Tibial artery (tissue), 4 donors: Measurements from ENCODE around the gene OLFML2B.
A peak's percentile ranks its signal among the peaks of the same experiment; 100 is the strongest.
"Not testable (repeated sequence)": the region's sequence is repeated elsewhere in the genome, so short reads cannot be mapped to it uniquely, and the experiment has no call there.

Experiments used
- DNase-seq, 2 donors: peaks; one replicate each; pipeline ENCODE4 v3.0.0-alpha.2; 2019
- H3K27ac ChIP-seq, 2 donors: fragments of 200-600 bp; sonication (generic) in 1 of 2; 1 replicate in 1 of 2; 2 replicates in 1 of 2; pipeline ENCODE4 v1.5.1; 2018 to 2019; ENCODE audit warnings: mild to moderate bottlenecking in 1 of 2
- H3K27me3 ChIP-seq, 2 donors: fragments of 200-600 bp; sonication (generic) in 1 of 2; one replicate each; pipeline versions ENCODE4 v1.5.1 to v1.6.0; 2016 to 2019
- H3K36me3 ChIP-seq, 3 donors: fragments of 200-600 bp; sonication (generic) in 2 of 3; one replicate each; pipeline ENCODE4 v1.5.1; 2016 to 2019; ENCODE audit warnings: mild to moderate bottlenecking in 2 of 3
- H3K4me1 ChIP-seq, 4 donors: fragments of 200-600 bp; sonication (generic) in 2 of 4; 1 replicate in 3 of 4; 2 replicates in 1 of 4; pipeline ENCODE4 v1.5.1; 2016 to 2019
- H3K4me3 ChIP-seq, 2 donors: fragments of 200-600 bp; sonication (generic) in 1 of 2; 1 replicate in 1 of 2; 2 replicates in 1 of 2; pipeline ENCODE4 v1.5.1; 2018 to 2019; ENCODE audit warnings: mild to moderate bottlenecking in 2 of 2
- H3K9me3 ChIP-seq, 3 donors: fragments of 200-600 bp; sonication (generic) in 1 of 3; one replicate each; pipeline ENCODE4 v1.5.1; 2016 to 2019
- intact Hi-C: fragments of 100-400 bp; cut with DNase I; formaldehyde crosslinking; loops from one replicate; pipeline ENCODE4 v1.15.0; 2023; ENCODE audit warnings: low total_unique reads
- TF ChIP-seq, protein P1 (sequence below), 2 experiments: fragments of 200-600 bp in 1 of 2; fragments of 450-650 bp in 1 of 2; IDR thresholded peaks; one replicate each; pipeline ENCODE4 v1.5.1; 2017 to 2019; ENCODE audit warnings: antibody characterized with exemption in 2 of 2, mild to moderate bottlenecking in 1 of 2, moderate library complexity in 1 of 2

The OLFML2B gene

DNA sequence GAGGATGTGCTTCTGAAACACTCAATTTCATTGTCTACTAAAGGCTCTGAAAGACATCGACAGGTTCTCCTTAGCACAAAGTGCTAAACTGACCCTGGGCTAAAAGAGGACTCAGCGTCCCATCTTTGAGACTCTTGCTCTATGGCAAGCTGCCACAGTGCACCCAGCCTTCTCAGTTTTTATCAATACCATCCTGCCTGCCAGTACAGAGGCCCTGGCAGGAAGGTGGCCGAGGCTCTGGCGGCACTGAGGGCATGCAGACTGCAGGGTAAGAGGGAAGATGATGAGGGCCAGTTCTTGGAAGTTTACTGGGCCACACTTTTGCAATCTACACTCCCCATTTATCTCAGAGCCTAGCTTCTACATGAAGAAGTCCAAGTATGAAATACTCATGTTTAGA lies 5.3 kb downstream of the OLFML2B start:
- Histone ChIP-seq H3K27me3 (no peaks in the 10 kb centered on the region), H3K9me3 (no peaks in the 10 kb centered on the region), H3K4me1 (peaks cover 12 to 64% (median 37%) of the 10 kb centered on the region in 4 donors), H3K4me3 (no peak overlapping the region), H3K27ac (peak overlapping the region; percentile 82), H3K36me3 (peaks cover 13 to 36% (median 21%) of the 10 kb centered on the region in 3 donors)
- intact Hi-C loops: no loop called here
- DNase-seq: no peak
- TF ChIP-seq, protein P1, sequence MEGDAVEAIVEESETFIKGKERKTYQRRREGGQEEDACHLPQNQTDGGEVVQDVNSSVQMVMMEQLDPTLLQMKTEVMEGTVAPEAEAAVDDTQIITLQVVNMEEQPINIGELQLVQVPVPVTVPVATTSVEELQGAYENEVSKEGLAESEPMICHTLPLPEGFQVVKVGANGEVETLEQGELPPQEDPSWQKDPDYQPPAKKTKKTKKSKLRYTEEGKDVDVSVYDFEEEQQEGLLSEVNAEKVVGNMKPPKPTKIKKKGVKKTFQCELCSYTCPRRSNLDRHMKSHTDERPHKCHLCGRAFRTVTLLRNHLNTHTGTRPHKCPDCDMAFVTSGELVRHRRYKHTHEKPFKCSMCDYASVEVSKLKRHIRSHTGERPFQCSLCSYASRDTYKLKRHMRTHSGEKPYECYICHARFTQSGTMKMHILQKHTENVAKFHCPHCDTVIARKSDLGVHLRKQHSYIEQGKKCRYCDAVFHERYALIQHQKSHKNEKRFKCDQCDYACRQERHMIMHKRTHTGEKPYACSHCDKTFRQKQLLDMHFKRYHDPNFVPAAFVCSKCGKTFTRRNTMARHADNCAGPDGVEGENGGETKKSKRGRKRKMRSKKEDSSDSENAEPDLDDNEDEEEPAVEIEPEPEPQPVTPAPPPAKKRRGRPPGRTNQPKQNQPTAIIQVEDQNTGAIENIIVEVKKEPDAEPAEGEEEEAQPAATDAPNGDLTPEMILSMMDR (IDR thresholded peaks at IDR 0.05): no peak

DNA sequence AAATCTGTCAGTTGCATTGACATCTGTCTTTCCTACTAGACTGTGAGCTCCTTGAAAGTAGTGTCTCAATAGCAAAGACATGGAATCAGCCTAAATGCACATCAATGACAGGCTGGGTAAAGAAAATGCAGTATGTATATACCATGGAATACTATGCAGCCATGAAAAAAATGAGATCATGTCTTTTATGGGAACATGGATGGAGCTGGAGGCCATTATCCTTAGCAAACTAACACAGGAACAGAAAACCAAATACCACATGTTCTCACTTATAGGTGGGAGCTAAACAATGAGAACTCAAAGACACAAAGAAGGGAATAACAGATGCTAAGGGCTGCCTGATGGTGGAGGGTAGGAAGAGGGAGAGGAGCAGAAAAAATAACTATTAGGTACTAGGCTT lies 5.9 kb downstream of the OLFML2B start:
- H3K9me3 ChIP-seq, DNase-seq, H3K27me3 ChIP-seq, intact Hi-C loops, H3K4me3 ChIP-seq: not testable (repeated sequence)
- Histone ChIP-seq H3K4me1 (peaks cover 12 to 64% (median 36%) of the 10 kb centered on the region in 4 donors), H3K36me3 (peaks cover 13 to 38% (median 21%) of the 10 kb centered on the region in 3 donors), H3K27ac (peak overlapping the region; percentile 82)

DNA sequence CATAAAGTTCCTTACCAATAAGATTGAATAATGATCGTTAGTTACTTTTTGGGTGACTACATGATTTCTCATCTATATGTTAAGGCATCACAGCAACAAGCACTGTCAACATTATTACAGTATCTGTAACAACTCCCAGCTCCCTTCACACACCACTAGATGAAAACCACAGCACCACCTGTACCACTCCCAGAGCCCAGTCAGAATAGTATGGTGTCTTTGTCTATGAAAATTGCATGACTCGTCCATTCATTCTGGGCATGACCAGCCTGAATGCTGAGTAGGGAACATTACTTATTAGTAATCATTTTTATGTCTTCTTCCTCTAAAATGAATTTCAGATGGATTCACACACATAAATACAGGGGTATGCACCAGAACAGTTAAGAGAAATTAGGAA lies 7.0 kb downstream of the OLFML2B start:
- Histone ChIP-seq H3K27me3 (no peaks in the 10 kb centered on the region), H3K4me1 (peaks cover 12 to 60% (median 39%) of the 10 kb centered on the region in 4 donors), H3K36me3 (peaks cover 13 to 38% (median 21%) of the 10 kb centered on the region in 3 donors), H3K27ac (no peak overlapping the region), H3K4me3 (no peak overlapping the region), H3K9me3 (no peaks in the 10 kb centered on the region)
- intact Hi-C loops: no loop called here
- TF ChIP-seq, protein P1 (IDR thresholded peaks at IDR 0.05): no peak
- DNase-seq: no peak

DNA sequence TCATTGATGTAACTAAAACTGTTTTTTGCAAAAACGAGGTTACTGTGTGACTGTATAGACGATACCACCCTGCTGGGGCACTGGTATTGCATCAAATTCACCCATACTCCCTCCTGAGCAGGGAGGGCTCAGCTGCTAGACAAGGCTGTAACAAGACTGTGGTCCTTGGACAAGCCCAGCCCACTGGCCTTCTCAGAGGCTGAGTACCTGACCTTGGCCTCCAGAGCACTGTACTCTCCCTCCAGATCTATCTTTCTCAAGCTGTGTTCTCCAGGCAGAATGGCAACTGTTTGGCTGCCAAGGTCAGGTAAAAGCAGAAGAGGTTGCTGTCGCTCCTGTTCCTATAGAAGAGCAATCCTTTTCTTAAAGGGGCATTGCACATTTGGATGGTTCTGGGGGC lies 8.5 kb downstream of the OLFML2B start:
- Histone ChIP-seq H3K9me3 (no peaks in the 10 kb centered on the region), H3K4me1 (peaks cover 7 to 60% (median 35%) of the 10 kb centered on the region in 4 donors), H3K36me3 (peaks cover 13 to 38% (median 21%) of the 10 kb centered on the region in 3 donors), H3K27me3 (no peaks in the 10 kb centered on the region), H3K27ac (no peak overlapping the region), H3K4me3 (no peak overlapping the region)
- no peak for DNase-seq
- intact Hi-C loops: no loop called here
- TF ChIP-seq, protein P1 (IDR thresholded peaks at IDR 0.05): no peak

DNA sequence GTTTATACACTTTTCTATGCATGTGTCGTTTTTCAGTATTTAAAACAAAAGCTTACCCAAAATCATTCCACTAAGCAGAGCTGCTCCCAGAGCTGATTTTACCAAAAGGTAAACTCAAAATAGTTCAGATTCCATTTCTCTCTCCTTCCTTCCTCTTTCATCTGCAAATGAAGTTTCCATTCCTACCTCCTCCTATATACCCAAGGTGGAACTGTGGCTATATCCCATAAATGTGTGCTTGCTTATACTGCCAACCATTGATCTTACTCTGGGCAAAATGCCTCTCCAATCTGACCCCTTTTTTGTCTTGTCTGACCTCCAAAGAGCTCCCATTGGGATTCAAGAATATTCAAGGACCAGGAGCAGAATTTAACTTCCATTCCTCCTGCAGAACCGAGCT lies 9.5 kb downstream of the OLFML2B start:
- no peak for DNase-seq
- no peaks in the 10 kb centered on the region for H3K27me3 ChIP-seq
- no peak overlapping the region for H3K27ac ChIP-seq
- H3K9me3 ChIP-seq: no peaks in the 10 kb centered on the region
- no peak overlapping the region for H3K4me3 ChIP-seq
- H3K36me3 ChIP-seq: peaks cover 13 to 38% (median 21%) of the 10 kb centered on the region in 3 donors
- TF ChIP-seq, protein P1 (IDR thresholded peaks at IDR 0.05): no peak
- H3K4me1 ChIP-seq: peaks cover 2 to 60% (median 35%) of the 10 kb centered on the region in 4 donors
- intact Hi-C loops: no loop called here

DNA sequence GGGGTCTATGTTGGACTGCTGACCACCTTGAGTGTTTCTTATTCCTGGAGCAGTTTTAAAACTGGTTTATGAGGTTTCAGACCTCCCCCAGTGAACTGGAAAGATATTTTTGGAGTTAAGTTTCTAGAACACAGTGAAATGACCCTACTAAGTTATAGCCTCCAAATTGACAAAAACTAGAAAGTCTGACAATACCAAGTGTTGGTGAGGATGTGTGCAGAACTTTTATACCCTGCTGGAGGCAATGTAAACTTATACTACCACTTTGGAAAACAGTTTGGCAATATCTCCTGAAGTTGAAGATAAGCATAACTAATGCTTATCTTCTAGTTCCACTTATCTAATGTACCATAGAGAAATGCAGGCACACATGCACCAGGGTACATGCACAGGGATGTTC lies 10.4 kb downstream of the OLFML2B start:
- Histone ChIP-seq H3K27ac (peak overlapping the region in 1 of 2 donors; percentile 79), H3K4me1 (peaks cover 0 to 60% (median 36%) of the 10 kb centered on the region in 4 donors), H3K4me3 (no peak overlapping the region), H3K9me3 (no peaks in the 10 kb centered on the region), H3K27me3 (no peaks in the 10 kb centered on the region), H3K36me3 (peaks cover 13 to 38% (median 21%) of the 10 kb centered on the region in 3 donors)
- no peak for DNase-seq
- TF ChIP-seq, protein P1 (IDR thresholded peaks at IDR 0.05): no peak
- intact Hi-C loops: no loop called here
